A673 (cell line): ENCODE measurements around the gene GSDME.
"Not testable (repeated sequence)": the region's sequence is repeated elsewhere in the genome, so short reads cannot be mapped to it uniquely, and the experiment has no call there.

Experiments
- CTCF ChIP-seq: fragments of 300-800, 200-600 bp; sonication (generic); conservative IDR thresholded peaks from 2 replicates; pipeline ENCODE4 v1.5.1; 2017; ENCODE audit warnings: low read depth, mild to moderate bottlenecking, antibody characterized with exemption, low read length, moderate library complexity, mixed read lengths
- EZH2 ChIP-seq: fragments of 200-600 bp; sonication (generic); IDR thresholded peaks from 2 replicates; pipeline ENCODE4 v1.6.1; 2017; ENCODE audit warnings: borderline replicate concordance, low read depth, mild to moderate bottlenecking, mixed read lengths, antibody characterized with exemption, low read length; ENCODE audit not compliant: poor library complexity, severe bottlenecking

GRCh38 chr7:24735594-24735993, 21.7 kb downstream of the GSDME start:
- TF ChIP-seq CTCF, EZH2: not testable (repeated sequence)
